HEK293 (cell line): Measurements from ENCODE around the gene CENPC.

ENCODE experiments used
- CTCF ChIA-PET: fragments of 350-600 bp; formaldehyde crosslinking; extraction: SDS; loops from one replicate; lab custom pipeline; 2021; ENCODE audit warnings: antibody characterized with exemption; lab: Yijun Ruan, JAX
- POLR2A ChIA-PET: fragments of 300-600 bp; formaldehyde crosslinking; extraction: SDS; loops from one replicate; lab custom pipeline; 2020; ENCODE audit warnings: antibody characterized with exemption, inconsistent platforms; lab: Yijun Ruan, JAX
- H3K27ac ChIP-seq: fragments of 200-500 bp; sonication (Bioruptor generic); 2 replicates; pipeline ENCODE4 v1.5.1; 2014; ENCODE audit warnings: low read depth, low read length, control low read depth, inconsistent platforms; ENCODE audit errors: extremely low read depth
- H3K36me3 ChIP-seq, 2 experiments: fragments of 200-500 bp in 1 of 2; sonication (Bioruptor generic) in 1 of 2; 1 replicate in 1 of 2; 2 replicates in 1 of 2; pipeline ENCODE4 v1.5.1; 2014 to 2017; ENCODE audit warnings: inconsistent platforms in 2 of 2, low read length in 2 of 2; ENCODE audit not compliant: control insufficient read depth in 2 of 2, insufficient read depth in 1 of 2
- H3K4me1 ChIP-seq: fragments of 200-500 bp; sonication (Bioruptor generic); 2 replicates; pipeline ENCODE4 v1.5.1; 2014; ENCODE audit warnings: mild to moderate bottlenecking, low read length, inconsistent platforms; ENCODE audit not compliant: control insufficient read depth, insufficient read depth
- H3K4me3 ChIP-seq: 2 replicates; pipeline ENCODE4 v1.5.1; 2011; ENCODE audit warnings: low read depth, mild to moderate bottlenecking, control low read depth, low read length, moderate library complexity
- H3K9me3 ChIP-seq: fragments of 200-500 bp; sonication (Bioruptor generic); 2 replicates; pipeline ENCODE4 v1.5.1; 2014; ENCODE audit warnings: low read depth, low read length, inconsistent platforms; ENCODE audit not compliant: control insufficient read depth, insufficient read depth
- KLF9 ChIP-seq: fragments of 450-650 bp; formaldehyde crosslinking; IDR thresholded peaks from 2 replicates; pipeline ENCODE4 v1.5.1; 2016; ENCODE audit warnings: missing biosample characterization, missing genetic modification characterization, low read depth
- MZF1 ChIP-seq: fragments of 450-650 bp; formaldehyde crosslinking; IDR thresholded peaks from 2 replicates; pipeline ENCODE4 v1.5.1; 2017; ENCODE audit warnings: missing biosample characterization, missing genetic modification characterization, borderline replicate concordance
- SETDB1 ChIP-seq: IDR thresholded peaks from one replicate; pipeline ENCODE4 v1.6.1; 2017; ENCODE audit warnings: mild to moderate bottlenecking, low read length, moderate library complexity, mixed read lengths; ENCODE audit not compliant: insufficient read length
- TRIM28 ChIP-seq: IDR thresholded peaks from 2 replicates; pipeline ENCODE4 v1.6.1; 2011; ENCODE audit warnings: low read length, control low read depth, borderline replicate concordance
- ZFP41 ChIP-seq: fragments of 450-650 bp; formaldehyde crosslinking; IDR thresholded peaks from 2 replicates; pipeline ENCODE4 v1.5.1; 2016; ENCODE audit warnings: missing biosample characterization, missing genetic modification characterization, borderline replicate concordance
- ZIC2 ChIP-seq: fragments of 450-650 bp; formaldehyde crosslinking; IDR thresholded peaks from 2 replicates; pipeline ENCODE4 v1.5.1; 2016; ENCODE audit warnings: missing biosample characterization, missing genetic modification characterization
- ZNF112 ChIP-seq: fragments of 450-650 bp; formaldehyde crosslinking; IDR thresholded peaks from 2 replicates; pipeline ENCODE4 v1.5.0; 2017; ENCODE audit warnings: missing biosample characterization, missing genetic modification characterization
- ZNF121 ChIP-seq: fragments of 450-650 bp; formaldehyde crosslinking; IDR thresholded peaks from 2 replicates; pipeline ENCODE4 v1.5.1; 2016; ENCODE audit warnings: missing biosample characterization, missing genetic modification characterization
- ZNF133 ChIP-seq: fragments of 450-650 bp; formaldehyde crosslinking; IDR thresholded peaks from 2 replicates; pipeline ENCODE4 v1.5.1; 2016; ENCODE audit warnings: missing biosample characterization, missing genetic modification characterization
- ZNF138 ChIP-seq: fragments of 450-650 bp; formaldehyde crosslinking; IDR thresholded peaks from 2 replicates; pipeline ENCODE4 v1.5.1; 2016; ENCODE audit warnings: missing biosample characterization, missing genetic modification characterization, borderline replicate concordance
- ZNF140 ChIP-seq: fragments of 450-650 bp; formaldehyde crosslinking; IDR thresholded peaks from 2 replicates; pipeline ENCODE4 v1.5.1; 2016; ENCODE audit warnings: missing biosample characterization, missing genetic modification characterization
- ZNF157 ChIP-seq: fragments of 450-650 bp; formaldehyde crosslinking; IDR thresholded peaks from 2 replicates; pipeline ENCODE4 v1.5.1; 2016; ENCODE audit warnings: missing biosample characterization, missing genetic modification characterization
- ZNF19 ChIP-seq: fragments of 450-650 bp; formaldehyde crosslinking; IDR thresholded peaks from 2 replicates; pipeline ENCODE4; 2016; ENCODE audit warnings: missing biosample characterization, missing genetic modification characterization, low read depth
- ZNF214 ChIP-seq: fragments of 450-650 bp; formaldehyde crosslinking; IDR thresholded peaks from 2 replicates; pipeline ENCODE4 v1.5.1; 2017; ENCODE audit warnings: missing biosample characterization, mild to moderate bottlenecking, missing genetic modification characterization, borderline replicate concordance
- ZNF266 ChIP-seq: fragments of 450-650 bp; formaldehyde crosslinking; IDR thresholded peaks from 2 replicates; pipeline ENCODE4 v1.5.1; 2016; ENCODE audit warnings: missing biosample characterization, missing genetic modification characterization, low read depth
- ZNF433 ChIP-seq: fragments of 450-650 bp; formaldehyde crosslinking; IDR thresholded peaks from 2 replicates; pipeline ENCODE4 v1.5.1; 2016; ENCODE audit warnings: missing biosample characterization, missing genetic modification characterization, low read depth
- ZNF544 ChIP-seq: fragments of 450-650 bp; formaldehyde crosslinking; IDR thresholded peaks from 2 replicates; pipeline ENCODE4 v1.5.0; 2017; ENCODE audit warnings: missing biosample characterization, missing genetic modification characterization
- ZNF560 ChIP-seq: fragments of 450-650 bp; formaldehyde crosslinking; IDR thresholded peaks from 2 replicates; pipeline ENCODE4 v1.5.1; 2017; ENCODE audit warnings: missing biosample characterization, missing genetic modification characterization, borderline replicate concordance
- ZNF626 ChIP-seq: fragments of 450-650 bp; sonication (Bioruptor Pico); formaldehyde crosslinking; IDR thresholded peaks from 2 replicates; pipeline ENCODE4 v1.5.1; 2018; ENCODE audit warnings: missing biosample characterization, missing genetic modification characterization, inconsistent platforms
- ZNF785 ChIP-seq: fragments of 450-650 bp; formaldehyde crosslinking; IDR thresholded peaks from 2 replicates; pipeline ENCODE4 v1.5.1; 2016; ENCODE audit warnings: missing biosample characterization, missing genetic modification characterization
- ZNF837 ChIP-seq: fragments of 450-650 bp; formaldehyde crosslinking; IDR thresholded peaks from 2 replicates; pipeline ENCODE4 v1.5.1; 2016; ENCODE audit warnings: missing biosample characterization, missing genetic modification characterization
- ZNF843 ChIP-seq: fragments of 450-650 bp; formaldehyde crosslinking; IDR thresholded peaks from 2 replicates; pipeline ENCODE4 v1.5.1; 2016; ENCODE audit warnings: missing biosample characterization, missing genetic modification characterization
- ZSCAN16 ChIP-seq: fragments of 450-650 bp; formaldehyde crosslinking; IDR thresholded peaks from 2 replicates; pipeline ENCODE4 v1.5.1; 2016; ENCODE audit warnings: missing biosample characterization, missing genetic modification characterization
- TF ChIP-seq, protein P1 (sequence below): fragments of 450-650 bp; formaldehyde crosslinking; IDR thresholded peaks from 2 replicates; pipeline ENCODE4 v1.5.1; 2016; ENCODE audit warnings: missing biosample characterization, missing genetic modification characterization, low read depth
- TF ChIP-seq, protein P2 (sequence below): fragments of 450-650 bp; formaldehyde crosslinking; IDR thresholded peaks from 2 replicates; pipeline ENCODE4 v1.5.1; 2016; ENCODE audit warnings: missing biosample characterization, missing genetic modification characterization
- TF ChIP-seq, protein P3 (sequence below): fragments of 450-650 bp; formaldehyde crosslinking; IDR thresholded peaks from 2 replicates; pipeline ENCODE4 v1.5.1; 2016; ENCODE audit warnings: missing biosample characterization, missing genetic modification characterization, borderline replicate concordance

The CENPC gene

DNA sequence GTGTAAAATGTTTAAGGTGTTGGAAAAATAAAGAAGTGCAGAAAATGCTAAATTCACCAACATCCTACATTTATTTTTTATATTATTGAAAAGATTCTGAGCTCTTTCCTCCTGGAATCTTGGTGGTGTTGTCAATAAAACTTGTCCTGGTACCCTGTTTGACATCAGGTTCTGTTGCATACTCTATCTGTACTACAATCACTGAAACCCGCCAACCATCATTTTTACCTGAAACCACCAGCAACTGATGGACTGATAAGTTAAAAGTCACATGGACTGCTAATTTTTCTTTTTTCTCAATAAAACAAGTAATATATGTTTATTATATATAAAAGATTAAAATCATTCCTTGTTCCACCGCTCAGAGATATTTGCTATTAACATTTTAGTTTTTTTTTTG is 36.6 kb upstream of the CENPC start:
- no peak for TF ChIP-seq ZNF266 (tag by site-specific recombination)
- no peak for TF ChIP-seq ZSCAN16
- TF ChIP-seq ZNF121: no peak
- no peak for TF ChIP-seq ZNF626 (tag by site-specific recombination)
- no peak for TF ChIP-seq ZNF112 (tag by site-specific recombination)
- no peak for TF ChIP-seq ZNF214 (tag by site-specific recombination)
- TF ChIP-seq, protein P1, sequence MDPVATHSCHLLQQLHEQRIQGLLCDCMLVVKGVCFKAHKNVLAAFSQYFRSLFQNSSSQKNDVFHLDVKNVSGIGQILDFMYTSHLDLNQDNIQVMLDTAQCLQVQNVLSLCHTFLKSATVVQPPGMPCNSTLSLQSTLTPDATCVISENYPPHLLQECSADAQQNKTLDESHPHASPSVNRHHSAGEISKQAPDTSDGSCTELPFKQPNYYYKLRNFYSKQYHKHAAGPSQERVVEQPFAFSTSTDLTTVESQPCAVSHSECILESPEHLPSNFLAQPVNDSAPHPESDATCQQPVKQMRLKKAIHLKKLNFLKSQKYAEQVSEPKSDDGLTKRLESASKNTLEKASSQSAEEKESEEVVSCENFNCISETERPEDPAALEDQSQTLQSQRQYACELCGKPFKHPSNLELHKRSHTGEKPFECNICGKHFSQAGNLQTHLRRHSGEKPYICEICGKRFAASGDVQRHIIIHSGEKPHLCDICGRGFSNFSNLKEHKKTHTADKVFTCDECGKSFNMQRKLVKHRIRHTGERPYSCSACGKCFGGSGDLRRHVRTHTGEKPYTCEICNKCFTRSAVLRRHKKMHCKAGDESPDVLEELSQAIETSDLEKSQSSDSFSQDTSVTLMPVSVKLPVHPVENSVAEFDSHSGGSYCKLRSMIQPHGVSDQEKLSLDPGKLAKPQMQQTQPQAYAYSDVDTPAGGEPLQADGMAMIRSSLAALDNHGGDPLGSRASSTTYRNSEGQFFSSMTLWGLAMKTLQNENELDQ (tag by site-specific recombination): no peak
- TF ChIP-seq ZFP41: no peak
- no peak for TF ChIP-seq KLF9 (tag by site-specific recombination)
- no peak for TF ChIP-seq ZNF560
- no peak for TF ChIP-seq ZNF785
- no peak for TF ChIP-seq ZNF544
- TF ChIP-seq ZNF138 (tag by site-specific recombination): no peak
- no peak for TF ChIP-seq ZNF140
- TF ChIP-seq ZNF19 (tag by site-specific recombination): no peak
- TF ChIP-seq TRIM28: no peak
- TF ChIP-seq ZIC2 (tag by site-specific recombination): no peak
- no peak for TF ChIP-seq MZF1 (tag by site-specific recombination)
- POLR2A ChIA-PET: no interaction called here
- no peak overlapping the region for H3K4me3 ChIP-seq
- no peaks in the 10 kb centered on the region for H3K4me1 ChIP-seq
- no peak overlapping the region for H3K27ac ChIP-seq
- no peaks in the 10 kb centered on the region for H3K36me3 ChIP-seq
- CTCF ChIA-PET: no interaction called here
- no peaks in the 10 kb centered on the region for H3K9me3 ChIP-seq

DNA sequence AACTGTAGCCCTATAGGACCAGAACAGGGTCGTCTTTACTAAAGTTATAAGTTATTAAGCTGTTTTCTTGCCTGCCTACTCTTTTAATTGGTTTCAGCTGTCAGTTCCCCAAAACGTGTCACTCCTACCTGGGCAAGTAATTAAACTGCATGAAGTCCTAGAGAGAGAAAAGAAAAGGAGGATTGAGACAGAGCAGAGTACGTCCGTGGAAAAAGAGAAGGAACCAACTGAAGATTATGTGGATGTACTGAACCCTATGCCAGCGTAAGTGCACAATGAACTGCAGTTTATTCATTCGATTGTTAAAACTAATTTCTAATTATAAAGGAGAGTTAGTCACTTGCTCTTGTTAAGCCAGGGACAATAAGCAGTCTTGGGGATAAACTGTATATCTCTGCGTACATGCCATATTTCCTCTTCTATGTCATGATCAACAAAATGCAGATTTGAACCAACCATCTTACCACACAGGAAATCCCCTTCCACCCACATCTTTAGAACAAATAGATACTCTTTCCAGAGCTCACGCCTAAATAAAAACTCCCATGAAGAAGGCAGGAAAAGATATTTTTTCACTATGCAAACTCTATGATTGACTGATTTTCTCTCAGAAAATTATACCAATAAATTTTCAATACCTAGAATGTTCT is 36.0 kb upstream of the CENPC start:
- CTCF ChIA-PET: no interaction called here
- TF ChIP-seq ZNF837 (tag by site-specific recombination): no peak

DNA sequence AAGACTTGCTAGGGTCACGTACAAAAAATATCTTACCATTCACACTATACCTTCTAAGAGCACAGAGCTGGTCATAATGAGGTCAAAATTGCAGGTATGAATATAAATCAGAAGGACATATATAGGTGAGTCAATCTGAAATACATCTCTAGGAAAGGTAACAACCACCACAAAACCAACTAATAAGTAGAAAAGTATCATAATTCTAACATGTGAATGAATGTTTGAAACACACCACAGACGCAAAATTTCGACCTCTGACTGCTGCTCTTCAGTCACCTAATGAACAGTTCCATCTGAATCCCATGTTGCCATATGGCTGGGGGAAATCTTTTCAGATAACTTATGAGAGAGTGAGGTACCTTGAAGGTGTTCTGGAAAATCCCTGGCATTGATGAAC is 35.3 kb upstream of the CENPC start:
- no peak overlapping the region for H3K4me3 ChIP-seq
- no peaks in the 10 kb centered on the region for H3K4me1 ChIP-seq
- TF ChIP-seq ZNF133 (tag by site-specific recombination): no peak
- no peak for TF ChIP-seq ZNF157
- TF ChIP-seq, protein P2, sequence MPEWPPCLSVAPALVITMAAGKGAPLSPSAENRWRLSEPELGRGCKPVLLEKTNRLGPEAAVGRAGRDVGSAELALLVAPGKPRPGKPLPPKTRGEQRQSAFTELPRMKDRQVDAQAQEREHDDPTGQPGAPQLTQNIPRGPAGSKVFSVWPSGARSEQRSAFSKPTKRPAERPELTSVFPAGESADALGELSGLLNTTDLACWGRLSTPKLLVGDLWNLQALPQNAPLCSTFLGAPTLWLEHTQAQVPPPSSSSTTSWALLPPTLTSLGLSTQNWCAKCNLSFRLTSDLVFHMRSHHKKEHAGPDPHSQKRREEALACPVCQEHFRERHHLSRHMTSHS: no peak
- TF ChIP-seq ZNF843 (tag by site-specific recombination): no peak
- no peak for TF ChIP-seq SETDB1
- TF ChIP-seq, protein P3, sequence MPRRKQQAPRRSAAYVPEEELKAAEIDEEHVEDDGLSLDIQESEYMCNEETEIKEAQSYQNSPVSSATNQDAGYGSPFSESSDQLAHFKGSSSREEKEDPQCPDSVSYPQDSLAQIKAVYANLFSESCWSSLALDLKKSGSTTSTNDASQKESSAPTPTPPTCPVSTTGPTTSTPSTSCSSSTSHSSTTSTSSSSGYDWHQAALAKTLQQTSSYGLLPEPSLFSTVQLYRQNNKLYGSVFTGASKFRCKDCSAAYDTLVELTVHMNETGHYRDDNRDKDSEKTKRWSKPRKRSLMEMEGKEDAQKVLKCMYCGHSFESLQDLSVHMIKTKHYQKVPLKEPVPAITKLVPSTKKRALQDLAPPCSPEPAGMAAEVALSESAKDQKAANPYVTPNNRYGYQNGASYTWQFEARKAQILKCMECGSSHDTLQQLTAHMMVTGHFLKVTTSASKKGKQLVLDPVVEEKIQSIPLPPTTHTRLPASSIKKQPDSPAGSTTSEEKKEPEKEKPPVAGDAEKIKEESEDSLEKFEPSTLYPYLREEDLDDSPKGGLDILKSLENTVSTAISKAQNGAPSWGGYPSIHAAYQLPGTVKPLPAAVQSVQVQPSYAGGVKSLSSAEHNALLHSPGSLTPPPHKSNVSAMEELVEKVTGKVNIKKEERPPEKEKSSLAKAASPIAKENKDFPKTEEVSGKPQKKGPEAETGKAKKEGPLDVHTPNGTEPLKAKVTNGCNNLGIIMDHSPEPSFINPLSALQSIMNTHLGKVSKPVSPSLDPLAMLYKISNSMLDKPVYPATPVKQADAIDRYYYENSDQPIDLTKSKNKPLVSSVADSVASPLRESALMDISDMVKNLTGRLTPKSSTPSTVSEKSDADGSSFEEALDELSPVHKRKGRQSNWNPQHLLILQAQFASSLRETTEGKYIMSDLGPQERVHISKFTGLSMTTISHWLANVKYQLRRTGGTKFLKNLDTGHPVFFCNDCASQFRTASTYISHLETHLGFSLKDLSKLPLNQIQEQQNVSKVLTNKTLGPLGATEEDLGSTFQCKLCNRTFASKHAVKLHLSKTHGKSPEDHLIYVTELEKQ: no peak
- TF ChIP-seq ZNF433: no peak
- H3K27ac ChIP-seq: no peak overlapping the region
- CTCF ChIA-PET: no interaction called here
- H3K36me3 ChIP-seq: no peaks in the 10 kb centered on the region
- POLR2A ChIA-PET: no interaction called here
- no peaks in the 10 kb centered on the region for H3K9me3 ChIP-seq

More for the DNA sequence above, 36.0 kb upstream of the CENPC start:
- no peak overlapping the region for H3K4me3 ChIP-seq
- POLR2A ChIA-PET: no interaction called here
- H3K27ac ChIP-seq: no peak overlapping the region
- H3K9me3 ChIP-seq: no peaks in the 10 kb centered on the region
- H3K4me1 ChIP-seq: no peaks in the 10 kb centered on the region
- no peaks in the 10 kb centered on the region for H3K36me3 ChIP-seq
